Upper lobe of right lung (tissue), 1 donor: Measurements from ENCODE around the gene UGT1A7. TPM values are rescaled to one million over a fixed set of nuclear protein-coding genes. Genes with fewer than 3 reads are reported as not detected.
"Not testable (repeated sequence)": the region's sequence is repeated elsewhere in the genome, so short reads cannot be mapped to it uniquely, and the experiment has no call there.

Experiments used
- ATAC-seq: fragments of 200-7000 bp; cut with Tn5 transposase; one replicate; pipeline ENCODE4 v1.9.1; 2020; ENCODE audit warnings: mild to moderate bottlenecking, moderate library complexity
- DNase-seq: peaks from one replicate; pipeline ENCODE4 v3.0.0-alpha.2; 2020
- H3K27ac ChIP-seq: fragments of 200-600 bp; one replicate; pipeline ENCODE4 v1.8.0; 2022
- H3K27me3 ChIP-seq: fragments of 200-600 bp; one replicate; pipeline ENCODE4 v1.8.0; 2022; ENCODE audit warnings: mild to moderate bottlenecking
- H3K36me3 ChIP-seq: fragments of 200-600 bp; one replicate; pipeline ENCODE4 v1.8.0; 2022
- H3K4me1 ChIP-seq: fragments of 200-600 bp; one replicate; pipeline ENCODE4 v1.8.0; 2022
- H3K4me3 ChIP-seq: fragments of 200-600 bp; one replicate; pipeline ENCODE4 v1.8.0; 2022; ENCODE audit warnings: mild to moderate bottlenecking
- H3K9me3 ChIP-seq: fragments of 200-600 bp; one replicate; pipeline ENCODE4 v1.8.0; 2022
- CTCF ChIP-seq: fragments of 200-600 bp; IDR thresholded peaks from one replicate; pipeline ENCODE4 v1.8.0; 2022; ENCODE audit warnings: antibody characterized with exemption
- intact Hi-C: fragments of 100-400 bp; cut with DNase I; formaldehyde crosslinking; loops from one replicate; pipeline ENCODE4 v1.11.0; 2022
- long read RNA-seq: library from polyadenylated mRNA; unstranded; transcript quantifications from one replicate; pipeline ENCODE4 v2.0.0, GENCODE V29; 2021
- total RNA-seq: library from RNA; stranded (reverse); fragmentation: NEBNext Ultra II Directional; extraction: Animal tissue kit (Norgen Biotek cat#: 25700); gene quantifications from one replicate; pipeline ENCODE4 v1.2.1, GENCODE V29; 2021
- donor health status: DM: no; HTN: yes; CAD: no; lungs with severe emphysema.

The UGT1A7 gene
- not detected for total RNA-seq
- long read RNA-seq, result 0 reads

- intact Hi-C loops, result no loop called here
- H3K4me1 ChIP-seq, result no peaks in the 10 kb centered on the region
- H3K27ac ChIP-seq, result no peak within 1 kb of the TSS
- DNase-seq, result no peak
- H3K27me3 ChIP-seq, result no peaks in the 10 kb centered on the region
- TF ChIP-seq CTCF, result no peak
- no peaks in the 10 kb centered on the region for H3K9me3 ChIP-seq
- no peak within 1 kb of the TSS for H3K4me3 ChIP-seq
- no peaks in the 10 kb centered on the region for H3K36me3 ChIP-seq
- ATAC-seq, result no peak
Observed at GRCh38 chr2:233681521-233682099, at the start of gene UGT1A7. Gene UGT1A7, plus strand, starts transcription at chr2:233681901. Its CDS starts 37 bp downstream, at chr2:233681938.

- H3K27ac ChIP-seq, H3K9me3 ChIP-seq, H3K4me1 ChIP-seq, intact Hi-C loops, H3K4me3 ChIP-seq, H3K36me3 ChIP-seq, H3K27me3 ChIP-seq, ATAC-seq, DNase-seq: not testable (repeated sequence)
Observed at GRCh38 chr2:233636306-233636705, 45.4 kb upstream of the UGT1A7 start, which contains the start of gene UGT1A10. Gene UGT1A10, plus strand, starts transcription at chr2:233636448. Its CDS starts 75 bp downstream, at chr2:233636523.

- no peaks in the 10 kb centered on the region for H3K36me3 ChIP-seq
- ATAC-seq, result no peak
- H3K27ac ChIP-seq, result no peak overlapping the region
- DNase-seq, result no peak
- no peaks in the 10 kb centered on the region for H3K9me3 ChIP-seq
- no peak overlapping the region for H3K4me3 ChIP-seq
- no peaks in the 10 kb centered on the region for H3K27me3 ChIP-seq
- H3K4me1 ChIP-seq, result no peaks in the 10 kb centered on the region
- no peak for TF ChIP-seq CTCF
- intact Hi-C loops, result no loop called here
Observed at GRCh38 chr2:233638836-233639235, 42.9 kb upstream of the UGT1A7 start.

GRCh38 chr2:233639860-233640259, 41.8 kb upstream of the UGT1A7 start:
- Histone ChIP-seq H3K4me3 (no peak overlapping the region), H3K27ac (no peak overlapping the region), H3K4me1 (no peaks in the 10 kb centered on the region), H3K9me3 (no peaks in the 10 kb centered on the region), H3K36me3 (no peaks in the 10 kb centered on the region), H3K27me3 (no peaks in the 10 kb centered on the region)
- intact Hi-C loops, result no loop called here
- no peak for DNase-seq
- no peak for ATAC-seq
- no peak for TF ChIP-seq CTCF

GRCh38 chr2:233643128-233643527, 38.6 kb upstream of the UGT1A7 start:
- ATAC-seq (peak; percentile 42), DNase-seq (no peak)
- H3K27ac ChIP-seq, result no peak overlapping the region
- intact Hi-C loops, result no loop called here
- no peaks in the 10 kb centered on the region for H3K9me3 ChIP-seq
- no peaks in the 10 kb centered on the region for H3K36me3 ChIP-seq
- H3K4me1 ChIP-seq, result no peaks in the 10 kb centered on the region
- H3K4me3 ChIP-seq, result no peak overlapping the region
- no peak for TF ChIP-seq CTCF
- no peaks in the 10 kb centered on the region for H3K27me3 ChIP-seq

- H3K36me3 ChIP-seq, H3K27ac ChIP-seq, H3K9me3 ChIP-seq, H3K27me3 ChIP-seq, intact Hi-C loops, H3K4me3 ChIP-seq, DNase-seq, ATAC-seq, H3K4me1 ChIP-seq: not testable (repeated sequence)
Observed at GRCh38 chr2:233646033-233646432, 35.7 kb upstream of the UGT1A7 start.

GRCh38 chr2:233650981-233651380, 30.7 kb upstream of the UGT1A7 start:
- intact Hi-C loops, result no loop called here

More at GRCh38 chr2:233650981-233651380, 30.7 kb upstream of the UGT1A7 start:
- Histone ChIP-seq H3K4me3 (no peak overlapping the region), H3K4me1 (no peaks in the 10 kb centered on the region), H3K36me3 (no peaks in the 10 kb centered on the region), H3K27me3 (no peaks in the 10 kb centered on the region), H3K27ac (no peak overlapping the region), H3K9me3 (no peaks in the 10 kb centered on the region)
- ATAC-seq (no peak), DNase-seq (no peak)
- TF ChIP-seq CTCF, result no peak
